ENCODE data around the gene ATP8A2. TPM values are rescaled to one million over a fixed set of nuclear protein-coding genes. Genes with fewer than 3 reads are reported as not detected.

ATP8A2 gene
- total RNA-seq, 4 donors from 2014 or later: 0.18 to 11.6 (median 1.8) TPM

GRCh38 chr13:25574437-25575411 is 202.9 kb downstream of the ATP8A2 start:
- no peak overlapping the region for H3K4me3 ChIP-seq
- DNase-seq: peak in 2 of 3 donors; percentile 44 to 82
- H3K27me3 ChIP-seq: no peaks in the 10 kb centered on the region
- H3K9me3 ChIP-seq: no peaks in the 10 kb centered on the region
- H3K4me1 ChIP-seq: no peaks in the 10 kb centered on the region
- H3K36me3 ChIP-seq: no peaks in the 10 kb centered on the region
- H3K27ac ChIP-seq: no peak overlapping the region
- peak in 5 of 6 experiments; percentile 27 to 76 (median 72) for TF ChIP-seq CTCF (IDR thresholded peaks at IDR 0.05)
- TF ChIP-seq POLR2A (IDR thresholded peaks at IDR 0.05): no peak

- Histone ChIP-seq H3K27ac (no peak overlapping the region), H3K4me1 (no peaks in the 10 kb centered on the region), H3K9me3 (no peaks in the 10 kb centered on the region), H3K4me3 (no peak overlapping the region), H3K36me3 (no peaks in the 10 kb centered on the region), H3K27me3 (no peaks in the 10 kb centered on the region)
- TF ChIP-seq POLR2A (IDR thresholded peaks at IDR 0.05): no peak
- DNase-seq: no peak
These were observed 203.8 kb downstream of the ATP8A2 start for GRCh38 chr13:25575562-25575961.

- Histone ChIP-seq H3K4me3 (no peak overlapping the region), H3K4me1 (no peaks in the 10 kb centered on the region), H3K27ac (no peak overlapping the region), H3K27me3 (no peaks in the 10 kb centered on the region), H3K9me3 (no peaks in the 10 kb centered on the region), H3K36me3 (no peaks in the 10 kb centered on the region)
- no peak for DNase-seq
- TF ChIP-seq CTCF (IDR thresholded peaks at IDR 0.05) (no peak), POLR2A (IDR thresholded peaks at IDR 0.05) (no peak)
These were observed 206.8 kb downstream of the ATP8A2 start for GRCh38 chr13:25578526-25578925.

GRCh38 chr13:25579221-25579620 is 207.4 kb downstream of the ATP8A2 start:
- Histone ChIP-seq H3K4me3 (no peak overlapping the region), H3K4me1 (no peaks in the 10 kb centered on the region), H3K27me3 (no peaks in the 10 kb centered on the region), H3K27ac (no peak overlapping the region), H3K9me3 (no peaks in the 10 kb centered on the region), H3K36me3 (no peaks in the 10 kb centered on the region)
- TF ChIP-seq POLR2A (IDR thresholded peaks at IDR 0.05): no peak
- TF ChIP-seq CTCF (IDR thresholded peaks at IDR 0.05): no peak
- DNase-seq: no peak

- H3K4me1 ChIP-seq: no peaks in the 10 kb centered on the region
- H3K27ac ChIP-seq: no peak overlapping the region
- no peaks in the 10 kb centered on the region for H3K36me3 ChIP-seq
- H3K9me3 ChIP-seq: no peaks in the 10 kb centered on the region
- no peak for DNase-seq
- H3K27me3 ChIP-seq: no peaks in the 10 kb centered on the region
- TF ChIP-seq POLR2A (IDR thresholded peaks at IDR 0.05): no peak
- no peak for TF ChIP-seq CTCF (IDR thresholded peaks at IDR 0.05)
- H3K4me3 ChIP-seq: no peak overlapping the region
These were observed 209.6 kb downstream of the ATP8A2 start for GRCh38 chr13:25581351-25581750.

GRCh38 chr13:25584087-25584486 is 212.3 kb downstream of the ATP8A2 start:
- no peak overlapping the region for H3K4me3 ChIP-seq
- no peaks in the 10 kb centered on the region for H3K36me3 ChIP-seq
- DNase-seq: no peak
- H3K9me3 ChIP-seq: no peaks in the 10 kb centered on the region
- H3K4me1 ChIP-seq: no peaks in the 10 kb centered on the region
- no peak overlapping the region for H3K27ac ChIP-seq
- TF ChIP-seq CTCF (IDR thresholded peaks at IDR 0.05): no peak
- TF ChIP-seq POLR2A (IDR thresholded peaks at IDR 0.05): no peak
- no peaks in the 10 kb centered on the region for H3K27me3 ChIP-seq
